Measurements from ENCODE around the gene E2F4. TPM values are rescaled to one million over a fixed set of nuclear protein-coding genes. Genes with fewer than 3 reads are reported as not detected.
A peak's percentile ranks its signal among the peaks of the same experiment; 100 is the strongest.

E2F4 gene
- polyA plus RNA-seq, 2 of the 4 experiments (the other 2 are of a cell fraction): 65.1 to 66.6 TPM

- no peak for TF ChIP-seq GATA3 (IDR thresholded peaks at IDR 0.05; ENCODE audit: borderline replicate concordance)
- no peak for TF ChIP-seq TFCP2L1 (CRISPR knock-in tag; IDR thresholded peaks at IDR 0.05)
- TF ChIP-seq HOXA7 (CRISPR knock-in tag; IDR thresholded peaks at IDR 0.05): no peak
- TF ChIP-seq, protein P1, sequence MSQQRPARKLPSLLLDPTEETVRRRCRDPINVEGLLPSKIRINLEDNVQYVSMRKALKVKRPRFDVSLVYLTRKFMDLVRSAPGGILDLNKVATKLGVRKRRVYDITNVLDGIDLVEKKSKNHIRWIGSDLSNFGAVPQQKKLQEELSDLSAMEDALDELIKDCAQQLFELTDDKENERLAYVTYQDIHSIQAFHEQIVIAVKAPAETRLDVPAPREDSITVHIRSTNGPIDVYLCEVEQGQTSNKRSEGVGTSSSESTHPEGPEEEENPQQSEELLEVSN (IDR thresholded peaks at IDR 0.05; ENCODE audit: borderline replicate concordance, low read depth): no peak
- 0 out of 2 replicates have a peak, but pooled peaks have one; percentile 30 for TF ChIP-seq EHF (CRISPR knock-in tag; IDR thresholded peaks at IDR 0.05)
- TF ChIP-seq MYC (IDR thresholded peaks at IDR 0.05; ENCODE audit: borderline replicate concordance, low read length): 0 out of 2 replicates have a peak, but pooled peaks have one; percentile 57
- peak; percentile 98 for TF ChIP-seq REST (IDR thresholded peaks at IDR 0.05)
- TF ChIP-seq POLR2AphosphoS2 (conservative IDR thresholded peaks at IDR 0.05; ENCODE audit: low read length): no peak
- TF ChIP-seq MAX (IDR thresholded peaks at IDR 0.05): peak; percentile 77
- no peak for TF ChIP-seq FOSB (CRISPR knock-in tag; IDR thresholded peaks at IDR 0.05)
- no peak for TF ChIP-seq CBX2 (IDR thresholded peaks at IDR 0.05; ENCODE audit: borderline replicate concordance, low read depth)
- no peak for TF ChIP-seq JUNB (IDR thresholded peaks at IDR 0.05)
- TF ChIP-seq ELK1 (IDR thresholded peaks at IDR 0.05; ENCODE audit: low read depth, low read length): no peak
- no peak for TF ChIP-seq CHD2 (IDR thresholded peaks at IDR 0.05; ENCODE audit: low read length, partially characterized antibody)
Measured at GRCh38 chr16:67184995-67185650, 6.8 kb upstream of the E2F4 start (continued).

DNA sequence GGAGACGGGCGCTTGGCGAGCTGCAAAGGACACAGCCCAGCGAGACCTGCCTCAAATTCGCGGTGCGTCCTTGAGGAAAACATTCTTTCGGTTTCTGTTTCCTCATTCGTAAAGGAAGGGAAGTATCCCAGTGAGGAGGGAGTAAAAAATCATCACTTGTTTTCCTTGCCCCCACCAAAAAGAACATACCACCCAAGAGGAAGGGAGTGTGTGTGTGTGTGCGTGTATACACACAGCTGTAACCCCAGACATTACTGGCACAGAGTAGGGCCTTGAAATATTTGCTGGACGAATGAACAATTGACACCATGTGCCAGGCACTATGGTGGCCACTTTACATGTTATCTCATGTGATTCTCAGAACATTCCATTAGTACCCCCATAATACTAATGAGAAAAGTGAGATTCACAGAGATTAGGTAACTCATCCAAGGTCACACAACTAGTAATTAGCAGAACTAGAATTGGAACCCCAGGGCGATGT, 6.3 kb upstream of the E2F4 start:
- no peak for FAIRE-seq
- no peak for TF ChIP-seq KDM5A (IDR thresholded peaks at IDR 0.05)
- no peak for TF ChIP-seq HEYL (CRISPR knock-in tag; IDR thresholded peaks at IDR 0.05)
- no peak for TF ChIP-seq NPAS2 (CRISPR knock-in tag; IDR thresholded peaks at IDR 0.05; ENCODE audit: borderline replicate concordance)
- no peak for TF ChIP-seq HDAC2 (IDR thresholded peaks at IDR 0.05)
- no peak for TF ChIP-seq GATA3 (IDR thresholded peaks at IDR 0.05; ENCODE audit: borderline replicate concordance)
- TF ChIP-seq SREBF2 (IDR thresholded peaks at IDR 0.05): no peak
- no peak for TF ChIP-seq NR3C1 (IDR thresholded peaks at IDR 0.05)
- no peak for TF ChIP-seq ZSCAN20 (CRISPR knock-in tag; IDR thresholded peaks at IDR 0.05)
- TF ChIP-seq REST (IDR thresholded peaks at IDR 0.05): no peak
- no peak for TF ChIP-seq ESRRA (IDR thresholded peaks at IDR 0.05; ENCODE audit: borderline replicate concordance, low read length)
- no peak for TF ChIP-seq PHF8 (IDR thresholded peaks at IDR 0.05; ENCODE audit: borderline replicate concordance, low read depth)
- Histone ChIP-seq H3K4me3 (no peak overlapping the region), H3K4me1 (peaks cover 33% of the 10 kb centered on the region), H3K9me3 (no peaks in the 10 kb centered on the region), H3K4me2 (peak overlapping the region; percentile 89), H3K27ac (no peak overlapping the region)
- ChIA-PET POLR2A (interaction anchor here (0.5 to 1.6 kb wide), 4 partner anchors 11 to 399 kb away, joined by 3 to 4 read pairs (median 4); partner anchors contain the start of gene TMEM208), CTCF (interaction anchor here (0.7 to 10.7 kb wide), 46 partner anchors 8 to 294 kb away, joined by 3 to 162 read pairs (median 5); partner anchors contain the start of genes CES3, FBXL8, NOL3 and TRADD)
- no peak for DNase-seq (ENCODE audit: low read depth in 1 of 2, low spot score in 1 of 2)
- ATAC-seq: no peak
- 11% methylated on average over 9 of the region's 12 CpGs for WGBS (ENCODE audit: missing lambda C conversion rate)
